NCI-H510A (cell line): ENCODE data around the gene OR52K1.
"Not testable (repeated sequence)": the region's sequence is repeated elsewhere in the genome, so short reads cannot be mapped to it uniquely, and the experiment has no call there.

Experiments
- DNase-seq: peaks from one replicate; lab custom pipeline; 2025; lab: John Stamatoyannopoulos, UW

Gene OR52K1

GRCh38 chr11:4482445-4482844 lies at the start of gene OR52K1:
OR52K1 (plus strand) TSS chr11:4482646; CDS start chr11:4488901, 6,255 bp downstream.
- DNase-seq: no peak

- DNase-seq: no peak
These were observed 48.6 kb upstream of the OR52K1 start for GRCh38 chr11:4433856-4434255.

- no peak for DNase-seq
These were observed 46.0 kb upstream of the OR52K1 start for GRCh38 chr11:4436411-4436810.

- no peak for DNase-seq
These were observed 40.9 kb upstream of the OR52K1 start for GRCh38 chr11:4441515-4441914.

- no peak for DNase-seq
These were observed 39.1 kb upstream of the OR52K1 start for GRCh38 chr11:4443232-4443891.

- DNase-seq: no peak
These were observed 33.5 kb upstream of the OR52K1 start, which contains the start of gene OR52K2 for GRCh38 chr11:4448995-4449394. OR52K2 (plus strand) TSS chr11:4449295; CDS start chr11:4449340, 45 bp downstream.

- DNase-seq: no peak
These were observed 29.3 kb upstream of the OR52K1 start for GRCh38 chr11:4453118-4453517.

GRCh38 chr11:4454021-4454420 lies 28.4 kb upstream of the OR52K1 start:
- DNase-seq: no peak

GRCh38 chr11:4455419-4455818 lies 27.0 kb upstream of the OR52K1 start:
- DNase-seq: no peak

- no peak for DNase-seq
These were observed 22.9 kb upstream of the OR52K1 start for GRCh38 chr11:4459500-4459899.

- DNase-seq: no peak
These were observed 22.3 kb upstream of the OR52K1 start for GRCh38 chr11:4460151-4460550.

GRCh38 chr11:4464216-4465159 lies 18.0 kb upstream of the OR52K1 start:
- no peak for DNase-seq

- no peak for DNase-seq
These were observed 17.0 kb upstream of the OR52K1 start for GRCh38 chr11:4465407-4465806.

- DNase-seq: no peak
These were observed 16.1 kb upstream of the OR52K1 start for GRCh38 chr11:4466131-4466870.

GRCh38 chr11:4466871-4467442 lies 15.5 kb upstream of the OR52K1 start:
- no peak for DNase-seq

GRCh38 chr11:4467811-4468606 lies 14.4 kb upstream of the OR52K1 start:
- no peak for DNase-seq

- no peak for DNase-seq
These were observed 2.8 kb upstream of the OR52K1 start for GRCh38 chr11:4479644-4480043.

- DNase-seq: no peak
These were observed 1.7 kb upstream of the OR52K1 start for GRCh38 chr11:4480577-4481239.

- no peak for DNase-seq
These were observed 1.2 kb upstream of the OR52K1 start for GRCh38 chr11:4481240-4481582.

- no peak for DNase-seq
These were observed 1.9 kb downstream of the OR52K1 start for GRCh38 chr11:4484310-4484709.

- not testable (repeated sequence) for DNase-seq
These were observed 9.0 kb downstream of the OR52K1 start for GRCh38 chr11:4491405-4491804.
